22Rv1 (cell line): ENCODE data around the gene FNIP1.
"Not testable (repeated sequence)": the region's sequence is repeated elsewhere in the genome, so short reads cannot be mapped to it uniquely, and the experiment has no call there.

Source experiments
- CTCF ChIP-seq: fragments of 450-650 bp; IDR thresholded peaks from 2 replicates; pipeline ENCODE4 v1.5.1; 2017; ENCODE audit warnings: mild to moderate bottlenecking
- ZFX ChIP-seq: fragments of 450-650 bp; IDR thresholded peaks from 2 replicates; pipeline ENCODE4 v1.6.1; 2017; ENCODE audit warnings: antibody characterized with exemption, borderline replicate concordance

- TF ChIP-seq CTCF, ZFX: not testable (repeated sequence)
These were observed 18.7 kb downstream of the FNIP1 start for GRCh38 chr5:131778141-131778540.
